Activated naive CD8-positive, alpha-beta T cell treated with anti-CD3 and anti-CD28 coated beads, Interleukin-2, amount 50 U/mL, for 24 hours (primary cell): Measurements from ENCODE around the gene CATSPER4.
"Not testable (repeated sequence)": the region's sequence is repeated elsewhere in the genome, so short reads cannot be mapped to it uniquely, and the experiment has no call there.

ENCODE experiments used
- ATAC-seq: fragments of 150-1000 bp; cut with Tn5 transposase; one replicate; pipeline ENCODE4 v1.10.0; 2021
- DNase-seq: peaks from one replicate; pipeline ENCODE4 v3.0.0; 2021
- H3K27ac Mint-ChIP-seq: one replicate; pipeline ENCODE4 v1.8.0; 2021; ENCODE audit warnings: mild to moderate bottlenecking, mixed read lengths
- H3K27me3 Mint-ChIP-seq: one replicate; pipeline ENCODE4 v1.8.0; 2021; ENCODE audit warnings: mixed read lengths
- H3K36me3 Mint-ChIP-seq: one replicate; pipeline ENCODE4 v1.8.0; 2021; ENCODE audit warnings: low read depth, mixed read lengths
- H3K4me1 Mint-ChIP-seq: one replicate; pipeline ENCODE4 v1.8.0; 2021; ENCODE audit warnings: mixed read lengths
- H3K4me3 Mint-ChIP-seq: one replicate; pipeline ENCODE4 v1.8.0; 2021; ENCODE audit warnings: mild to moderate bottlenecking, moderate library complexity, mixed read lengths
- H3K9me3 Mint-ChIP-seq: one replicate; pipeline ENCODE4 v1.8.0; 2021; ENCODE audit warnings: mixed read lengths

CATSPER4 gene

DNA sequence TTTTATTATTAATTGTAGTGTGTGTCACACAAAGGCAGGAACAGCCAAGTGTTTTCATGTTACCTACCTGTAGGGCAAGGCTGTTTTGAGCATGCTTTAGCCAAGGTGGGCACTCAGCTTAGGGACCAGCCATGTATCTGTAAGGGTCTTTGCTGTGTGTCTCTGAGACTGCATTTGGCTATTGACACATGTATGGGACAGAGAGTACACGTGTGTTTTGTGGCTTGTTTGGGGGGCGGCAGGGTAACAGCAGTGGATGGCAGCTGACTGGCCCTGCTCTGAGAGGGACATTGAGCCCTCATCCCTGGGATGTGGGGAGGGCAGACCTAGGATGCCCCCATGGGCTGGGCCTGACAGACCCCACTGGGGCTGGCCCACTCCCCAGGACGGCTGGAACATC, 6.9 kb downstream of the CATSPER4 start:
- H3K4me1 Mint-ChIP-seq = peaks cover 19% of the 10 kb centered on the region

DNA sequence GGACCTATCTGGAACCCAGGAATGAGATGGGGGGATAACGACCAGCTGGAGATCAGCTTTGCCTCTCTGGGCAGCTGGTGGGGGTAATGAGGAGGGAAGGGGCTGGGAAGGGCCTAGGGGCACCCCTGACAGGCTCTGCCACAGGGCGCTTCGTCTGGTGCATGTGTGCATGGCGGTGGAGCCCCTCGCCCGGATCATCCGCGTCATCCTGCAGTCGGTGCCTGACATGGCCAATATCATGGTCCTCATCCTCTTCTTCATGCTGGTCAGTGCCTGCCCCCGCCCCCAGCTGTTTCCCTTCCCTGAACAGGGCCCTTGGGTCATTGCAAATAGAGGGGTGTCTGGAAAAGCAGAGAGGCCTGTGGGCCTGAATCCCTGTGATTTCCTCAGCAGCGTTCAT, 7.4 kb downstream of the CATSPER4 start:
- Mint-ChIP-seq H3K4me1 (peaks cover 21% of the 10 kb centered on the region), H3K27me3 (no peaks in the 10 kb centered on the region), H3K4me3 (no peak overlapping the region), H3K27ac (no peak overlapping the region), H3K36me3 (no peaks in the 10 kb centered on the region), H3K9me3 (no peaks in the 10 kb centered on the region)
- DNase-seq (no peak), ATAC-seq (no peak)

More for the DNA sequence above, 6.9 kb downstream of the CATSPER4 start:
- Mint-ChIP-seq H3K9me3 (no peaks in the 10 kb centered on the region), H3K36me3 (no peaks in the 10 kb centered on the region), H3K27me3 (no peaks in the 10 kb centered on the region), H3K4me3 (no peak overlapping the region), H3K27ac (no peak overlapping the region)
- no peak for ATAC-seq
- no peak for DNase-seq

DNA sequence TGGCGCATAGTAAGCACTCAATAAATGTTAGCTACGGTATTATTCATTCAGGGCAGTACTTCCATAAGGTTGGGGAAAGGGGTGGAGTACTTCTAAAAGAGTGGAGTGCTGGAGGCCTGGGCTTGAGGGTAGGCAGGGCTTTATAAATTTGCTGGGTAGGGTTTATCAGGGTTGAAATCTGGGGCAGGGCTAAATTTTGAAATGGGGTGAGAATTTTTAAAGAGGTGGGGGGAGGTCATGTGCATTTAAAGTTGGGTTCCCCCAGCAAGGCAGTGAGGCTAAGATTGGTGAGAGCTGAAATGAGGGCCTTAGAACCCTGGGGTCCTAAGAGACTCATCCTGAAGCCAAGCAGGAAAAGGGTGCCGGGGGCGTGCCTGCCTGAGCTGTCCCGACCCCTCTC, 10.0 kb downstream of the CATSPER4 start:
- DNase-seq (no peak), ATAC-seq (no peak)
- Mint-ChIP-seq H3K36me3 (no peaks in the 10 kb centered on the region), H3K27ac (no peak overlapping the region), H3K27me3 (no peaks in the 10 kb centered on the region), H3K4me1 (peaks cover 21% of the 10 kb centered on the region), H3K9me3 (no peaks in the 10 kb centered on the region), H3K4me3 (no peak overlapping the region)

DNA sequence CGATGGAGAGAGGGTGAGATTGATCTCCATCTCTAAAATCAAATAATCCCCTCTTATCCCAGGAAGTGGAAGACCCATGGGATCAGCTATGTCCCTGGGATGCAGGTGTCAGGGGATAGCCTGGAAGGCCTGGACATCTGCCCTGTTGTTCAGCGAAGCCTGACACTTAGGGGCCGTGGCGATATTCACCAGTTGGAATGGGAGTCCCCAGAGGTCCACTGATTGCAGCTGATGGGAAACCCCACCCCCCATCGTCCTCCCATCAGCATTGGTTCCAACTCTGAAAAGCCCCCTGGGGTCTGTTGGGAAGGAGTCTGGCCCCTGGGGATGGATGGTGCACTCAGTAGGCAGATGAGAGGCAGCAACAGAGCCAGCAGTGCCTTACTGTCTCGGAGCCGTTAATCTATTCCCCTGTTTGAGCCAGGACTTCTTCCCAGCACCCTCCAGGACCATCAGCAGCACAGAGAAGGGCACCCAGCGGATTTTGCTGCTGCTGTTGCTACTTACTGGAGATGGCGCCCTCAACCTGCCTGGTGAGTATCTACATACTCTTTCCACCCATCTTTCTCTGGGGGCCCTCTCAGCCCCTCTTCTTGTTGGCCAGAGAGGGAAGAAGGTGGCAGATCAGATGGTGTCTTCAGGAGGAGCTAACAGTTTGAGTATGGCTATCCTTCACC, 13.4 kb downstream of the CATSPER4 start:
- no peak for ATAC-seq
- Mint-ChIP-seq H3K9me3 (no peaks in the 10 kb centered on the region), H3K4me3 (no peak overlapping the region), H3K27ac (no peak overlapping the region), H3K27me3 (no peaks in the 10 kb centered on the region), H3K4me1 (peaks cover 21% of the 10 kb centered on the region), H3K36me3 (no peaks in the 10 kb centered on the region)
- DNase-seq = no peak

DNA sequence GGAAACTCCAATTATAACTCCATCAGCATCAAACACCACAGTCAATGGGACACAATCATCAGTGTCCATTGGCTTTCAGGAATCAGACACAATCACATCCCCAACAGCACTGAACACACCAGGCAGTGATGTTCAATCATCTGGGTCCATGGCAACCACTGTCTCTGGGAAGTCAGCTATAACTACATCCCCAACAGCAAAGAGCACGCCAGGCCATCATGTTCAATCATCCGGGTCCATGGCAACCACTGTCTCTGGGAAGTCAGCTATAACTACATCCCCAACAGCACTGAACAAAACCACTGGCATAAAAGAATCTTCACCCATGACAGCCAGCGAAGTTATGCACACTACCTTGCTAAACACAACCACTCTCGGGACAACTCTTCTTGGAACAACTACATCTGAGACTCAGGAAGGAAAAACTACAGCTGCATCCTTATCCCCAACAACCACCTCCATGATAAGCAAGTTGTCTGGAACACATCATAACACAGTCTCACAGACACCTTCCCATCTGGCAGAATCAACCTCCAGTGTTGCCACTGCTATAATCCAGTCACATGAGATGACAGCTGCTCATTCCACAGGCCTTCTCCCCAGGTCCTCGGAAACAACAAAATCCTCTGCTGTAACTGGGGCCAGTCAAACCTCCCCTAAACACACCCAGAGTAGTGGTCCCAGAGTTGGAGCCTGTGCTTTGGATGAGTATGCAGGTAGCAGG, 19.9 kb downstream of the CATSPER4 start:
- no peaks in the 10 kb centered on the region for H3K4me1 Mint-ChIP-seq
- H3K36me3 Mint-ChIP-seq = no peaks in the 10 kb centered on the region
- ATAC-seq (no peak), DNase-seq (no peak)
- no peaks in the 10 kb centered on the region for H3K9me3 Mint-ChIP-seq
- H3K4me3 Mint-ChIP-seq = no peak overlapping the region
- no peaks in the 10 kb centered on the region for H3K27me3 Mint-ChIP-seq
- H3K27ac Mint-ChIP-seq = no peak overlapping the region

GRCh38 chr1:26212726-26213125, 22.3 kb downstream of the CATSPER4 start:
- Mint-ChIP-seq H3K27ac (no peak overlapping the region), H3K4me1 (no peaks in the 10 kb centered on the region), H3K4me3 (no peak overlapping the region), H3K9me3 (no peaks in the 10 kb centered on the region), H3K27me3 (no peaks in the 10 kb centered on the region), H3K36me3 (no peaks in the 10 kb centered on the region)
- ATAC-seq (no peak), DNase-seq (no peak)

DNA sequence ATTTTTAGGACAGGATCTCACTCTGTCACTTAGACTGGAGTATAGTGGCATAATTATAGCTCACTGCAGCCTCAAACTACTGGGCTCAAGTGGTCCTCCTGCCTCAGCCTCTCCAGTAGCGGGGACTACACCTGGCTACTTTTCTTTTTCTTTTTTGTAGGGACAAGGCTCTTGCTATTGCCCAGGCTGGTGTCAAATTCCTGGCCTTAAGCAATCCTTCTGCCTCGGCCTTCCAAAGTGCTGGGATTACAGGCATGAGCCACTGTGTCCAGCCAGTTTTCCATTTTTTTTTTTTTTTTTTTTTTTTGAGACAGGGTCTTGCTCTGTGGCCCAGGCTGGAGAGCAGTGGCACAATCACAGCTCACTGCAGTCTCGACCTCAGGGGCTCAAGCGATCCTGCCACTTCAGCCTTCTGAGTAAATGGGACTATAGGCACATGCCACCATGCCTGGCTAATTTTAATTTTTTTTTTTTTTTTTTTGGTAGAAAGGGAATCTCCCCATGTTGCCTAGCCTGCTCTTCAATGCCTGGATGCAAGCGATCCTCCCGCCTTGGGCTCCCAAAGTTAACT, 23.0 kb downstream of the CATSPER4 start:
- H3K27me3 Mint-ChIP-seq = no peaks in the 10 kb centered on the region
- ATAC-seq (no peak), DNase-seq (no peak)
- H3K4me3 Mint-ChIP-seq = no peak overlapping the region
- H3K36me3 Mint-ChIP-seq = no peaks in the 10 kb centered on the region
- no peaks in the 10 kb centered on the region for H3K4me1 Mint-ChIP-seq
- H3K9me3 Mint-ChIP-seq = no peaks in the 10 kb centered on the region
- no peak overlapping the region for H3K27ac Mint-ChIP-seq

- ATAC-seq = no peak
- Mint-ChIP-seq H3K4me1 (no peaks in the 10 kb centered on the region), H3K27ac (no peak overlapping the region), H3K9me3 (no peaks in the 10 kb centered on the region), H3K27me3 (no peaks in the 10 kb centered on the region), H3K36me3 (no peaks in the 10 kb centered on the region), H3K4me3 (no peak overlapping the region)
- DNase-seq = no peak
Observed at GRCh38 chr1:26215246-26215645, 24.8 kb downstream of the CATSPER4 start.

- Mint-ChIP-seq H3K27ac (no peak overlapping the region), H3K36me3 (no peaks in the 10 kb centered on the region), H3K9me3 (no peaks in the 10 kb centered on the region), H3K27me3 (peaks cover 1% of the 10 kb centered on the region), H3K4me1 (no peaks in the 10 kb centered on the region), H3K4me3 (no peak overlapping the region)
- no peak for ATAC-seq
- no peak for DNase-seq
Observed at GRCh38 chr1:26218906-26219494, 28.6 kb downstream of the CATSPER4 start.

- H3K27me3 Mint-ChIP-seq = peaks cover 6% of the 10 kb centered on the region
- DNase-seq = no peak
- no peaks in the 10 kb centered on the region for H3K36me3 Mint-ChIP-seq
- no peak for ATAC-seq
- no peaks in the 10 kb centered on the region for H3K9me3 Mint-ChIP-seq
- H3K27ac Mint-ChIP-seq = no peak overlapping the region
- no peaks in the 10 kb centered on the region for H3K4me1 Mint-ChIP-seq
- no peak overlapping the region for H3K4me3 Mint-ChIP-seq
Observed at GRCh38 chr1:26220199-26220912, 30.0 kb downstream of the CATSPER4 start.

- Mint-ChIP-seq H3K27me3 (peaks cover 13% of the 10 kb centered on the region), H3K4me3 (no peak overlapping the region), H3K9me3 (no peaks in the 10 kb centered on the region), H3K36me3 (no peaks in the 10 kb centered on the region), H3K4me1 (peaks cover 6% of the 10 kb centered on the region), H3K27ac (no peak overlapping the region)
- DNase-seq (no peak), ATAC-seq (no peak)
Observed at GRCh38 chr1:26221094-26221493, 30.7 kb downstream of the CATSPER4 start.

DNA sequence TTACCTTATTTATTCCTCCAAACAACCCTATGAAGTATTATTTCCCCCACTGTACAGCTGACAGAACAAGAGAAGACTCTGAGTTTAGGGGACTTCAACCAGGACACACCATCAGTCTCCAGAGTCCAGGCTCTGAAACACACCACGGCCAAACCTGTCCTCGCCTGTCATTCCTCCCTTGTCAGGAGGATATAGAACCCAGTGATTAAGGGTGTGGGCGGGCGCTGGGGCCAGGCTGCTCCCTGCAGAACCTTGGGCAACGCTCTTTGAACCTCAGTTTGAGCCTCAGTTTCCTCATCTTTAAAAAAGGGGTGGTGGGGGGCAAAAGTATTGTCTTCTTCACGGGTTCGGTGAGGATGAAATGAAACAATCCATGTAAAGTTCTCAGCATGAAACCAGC, 34.2 kb downstream of the CATSPER4 start:
- H3K4me3 Mint-ChIP-seq = no peak overlapping the region
- no peaks in the 10 kb centered on the region for H3K9me3 Mint-ChIP-seq

DNA sequence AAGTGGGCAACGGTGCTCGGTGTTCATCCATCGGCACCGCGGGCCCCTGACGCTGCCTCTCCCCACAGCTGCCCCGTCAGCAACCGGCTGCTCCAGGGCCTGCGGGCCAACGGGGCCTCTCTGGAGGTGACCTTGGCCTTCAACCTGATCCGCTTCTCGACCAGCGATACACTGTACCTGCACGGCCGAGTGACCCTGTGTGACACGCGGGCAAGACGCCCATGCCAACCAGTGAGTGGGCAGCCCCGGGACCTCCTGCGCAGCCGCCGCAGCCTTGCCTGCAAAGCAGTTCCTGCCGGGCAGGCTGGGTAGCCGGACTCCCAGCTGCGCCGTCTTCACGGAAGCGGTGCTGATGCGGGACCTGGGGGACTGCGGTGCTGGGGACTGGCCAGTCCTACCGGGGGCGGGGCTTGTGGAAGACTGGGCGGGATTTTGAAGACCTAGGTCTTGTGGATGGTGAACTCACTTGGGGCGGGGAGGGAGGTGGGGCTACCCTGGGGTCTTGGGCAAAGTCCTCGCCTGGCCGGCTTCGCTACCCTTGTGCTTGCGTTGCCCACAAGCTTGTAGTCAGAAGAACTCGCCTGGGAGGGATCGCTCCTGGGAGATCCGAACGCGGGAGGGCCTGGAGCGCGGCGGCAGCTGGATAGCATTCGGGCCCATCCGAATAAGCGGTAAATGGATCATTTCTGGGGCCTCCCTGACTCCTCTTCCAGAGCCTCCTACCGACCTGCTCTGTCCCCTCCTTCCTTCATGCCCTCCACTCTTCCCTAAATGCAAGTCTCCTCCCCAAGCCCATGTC, 34.8 kb downstream of the CATSPER4 start:
- Mint-ChIP-seq H3K4me1 (peaks cover 9% of the 10 kb centered on the region), H3K27me3 (peaks cover 23% of the 10 kb centered on the region), H3K9me3 (no peaks in the 10 kb centered on the region), H3K4me3 (peak overlapping the region; percentile 67), H3K36me3 (no peaks in the 10 kb centered on the region), H3K27ac (peak overlapping the region; percentile 5)
- ATAC-seq (peak; percentile 80), DNase-seq (peak; percentile 60)

More for the DNA sequence above, 34.2 kb downstream of the CATSPER4 start:
- no peak for ATAC-seq
- peaks cover 9% of the 10 kb centered on the region for H3K4me1 Mint-ChIP-seq
- no peaks in the 10 kb centered on the region for H3K36me3 Mint-ChIP-seq
- peaks cover 23% of the 10 kb centered on the region for H3K27me3 Mint-ChIP-seq
- no peak for DNase-seq
- no peak overlapping the region for H3K27ac Mint-ChIP-seq

DNA sequence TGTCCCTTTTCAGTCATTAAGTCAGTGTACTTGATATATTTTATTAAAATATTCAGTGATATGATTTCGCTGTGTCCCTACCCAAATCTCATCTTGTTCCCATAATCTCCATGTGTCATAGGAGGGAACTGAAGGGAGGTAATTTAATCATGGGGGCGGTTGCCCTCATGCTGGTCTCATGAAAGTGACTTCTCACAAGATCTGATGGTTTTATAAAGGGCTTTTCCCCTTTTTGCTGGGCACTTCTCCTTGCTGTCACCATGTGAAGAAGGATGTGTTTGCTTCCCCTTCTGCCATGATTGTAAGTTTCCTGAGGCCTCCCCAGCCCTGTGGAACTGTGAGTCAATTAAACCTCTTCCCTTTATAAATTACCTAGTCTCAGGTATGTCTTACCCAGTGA, 40.3 kb downstream of the CATSPER4 start:
- H3K9me3 Mint-ChIP-seq, ATAC-seq, H3K4me3 Mint-ChIP-seq, DNase-seq, H3K36me3 Mint-ChIP-seq, H3K27ac Mint-ChIP-seq: not testable (repeated sequence)
- H3K4me1 Mint-ChIP-seq = peaks cover 22% of the 10 kb centered on the region
- H3K27me3 Mint-ChIP-seq = peaks cover 16% of the 10 kb centered on the region
